Amniotic epithelial cell (primary cell): ENCODE data around the gene POM121L2.
"Not testable (repeated sequence)": the region's sequence is repeated elsewhere in the genome, so short reads cannot be mapped to it uniquely, and the experiment has no call there.

Source experiments
- DNase-seq: peaks from one replicate; pipeline ENCODE4 v3.0.0-alpha.2; 2010; ENCODE audit warnings: low read depth

Gene POM121L2

DNA sequence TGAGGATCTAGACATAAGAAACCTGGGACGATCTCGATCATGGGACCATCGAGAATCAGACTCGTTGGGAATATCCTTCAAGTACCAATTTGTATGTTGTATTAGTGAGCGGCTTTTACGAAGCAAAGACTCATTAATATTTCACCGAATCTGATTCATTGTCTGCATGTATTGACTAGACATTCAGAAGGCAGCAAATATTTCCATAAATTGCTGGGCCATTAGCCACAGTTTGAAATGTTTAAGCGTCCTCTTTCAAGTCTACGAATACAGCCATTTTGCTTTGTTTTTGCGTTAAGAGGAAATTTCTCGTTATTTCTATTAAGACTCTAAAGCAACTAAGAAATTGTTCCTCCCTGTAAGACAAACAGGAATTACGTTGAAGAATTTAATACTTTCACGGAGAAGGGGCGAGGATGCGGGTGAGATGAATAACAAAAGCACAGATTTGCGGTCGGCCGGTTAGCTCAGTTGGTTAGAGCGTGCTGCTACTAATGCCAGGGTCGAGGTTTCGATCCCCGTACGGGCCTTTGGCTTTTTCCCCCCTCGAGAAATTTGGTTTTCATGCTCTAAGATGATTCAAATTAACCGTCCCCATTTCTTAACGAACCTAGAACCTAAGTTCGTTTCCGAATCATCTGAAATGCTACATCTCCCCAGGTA, 18.5 kb downstream of the POM121L2 start:
- peak; percentile 44 for DNase-seq

DNA sequence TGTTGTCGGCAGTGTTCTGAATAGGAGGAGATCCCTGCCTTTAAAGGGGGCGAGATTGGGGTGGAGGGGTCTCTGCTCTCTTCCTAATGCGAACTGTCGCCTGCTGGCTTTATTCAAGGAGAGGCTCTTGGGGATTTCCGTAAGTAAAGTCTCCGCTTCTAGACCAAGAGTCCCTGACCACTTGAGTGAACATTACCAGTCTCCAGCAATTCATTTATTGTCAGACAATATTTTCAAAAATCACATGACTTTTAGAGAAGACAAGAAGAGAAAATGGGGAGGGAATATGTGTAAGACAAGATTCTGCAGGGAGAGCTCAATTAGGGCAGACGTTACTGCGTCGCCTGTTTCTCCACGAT, 21.2 kb downstream of the POM121L2 start:
- no peak for DNase-seq

DNA sequence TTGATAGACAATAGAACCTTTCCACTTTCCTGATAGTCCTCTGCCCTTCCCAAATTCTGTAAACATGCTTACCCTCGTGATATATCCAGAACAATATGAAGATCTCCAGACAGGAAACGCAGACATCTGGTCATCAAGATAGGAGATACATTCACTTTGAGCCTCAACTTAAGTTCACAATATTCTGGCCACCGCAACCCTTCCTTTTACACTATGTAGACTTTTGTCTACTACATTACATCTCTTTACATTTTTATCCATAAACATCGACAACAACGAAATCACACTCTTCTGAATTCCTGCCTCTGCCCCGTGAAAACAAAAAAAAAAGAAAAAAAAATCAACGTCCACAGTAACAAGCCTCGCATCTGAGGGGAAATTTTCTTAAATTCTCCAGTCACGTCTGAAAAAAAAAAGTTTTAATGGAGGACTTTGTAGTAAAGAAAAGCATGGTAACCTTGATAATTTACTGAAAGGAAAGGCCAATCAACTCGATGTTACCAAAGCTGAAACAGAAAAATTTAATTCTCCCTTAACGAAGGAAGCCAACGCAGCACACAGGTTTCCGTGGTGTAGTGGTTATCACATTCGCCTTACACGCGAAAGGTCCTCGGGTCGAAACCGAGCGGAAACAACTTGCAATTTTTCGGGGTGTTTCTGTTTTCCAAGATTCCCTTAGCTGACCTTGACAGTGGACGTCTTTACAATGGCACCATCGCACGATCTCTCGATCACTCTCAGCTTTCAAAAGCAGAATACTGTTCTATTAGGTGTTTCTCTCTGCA, 21.8 kb downstream of the POM121L2 start:
- peak; percentile 45 for DNase-seq

DNA sequence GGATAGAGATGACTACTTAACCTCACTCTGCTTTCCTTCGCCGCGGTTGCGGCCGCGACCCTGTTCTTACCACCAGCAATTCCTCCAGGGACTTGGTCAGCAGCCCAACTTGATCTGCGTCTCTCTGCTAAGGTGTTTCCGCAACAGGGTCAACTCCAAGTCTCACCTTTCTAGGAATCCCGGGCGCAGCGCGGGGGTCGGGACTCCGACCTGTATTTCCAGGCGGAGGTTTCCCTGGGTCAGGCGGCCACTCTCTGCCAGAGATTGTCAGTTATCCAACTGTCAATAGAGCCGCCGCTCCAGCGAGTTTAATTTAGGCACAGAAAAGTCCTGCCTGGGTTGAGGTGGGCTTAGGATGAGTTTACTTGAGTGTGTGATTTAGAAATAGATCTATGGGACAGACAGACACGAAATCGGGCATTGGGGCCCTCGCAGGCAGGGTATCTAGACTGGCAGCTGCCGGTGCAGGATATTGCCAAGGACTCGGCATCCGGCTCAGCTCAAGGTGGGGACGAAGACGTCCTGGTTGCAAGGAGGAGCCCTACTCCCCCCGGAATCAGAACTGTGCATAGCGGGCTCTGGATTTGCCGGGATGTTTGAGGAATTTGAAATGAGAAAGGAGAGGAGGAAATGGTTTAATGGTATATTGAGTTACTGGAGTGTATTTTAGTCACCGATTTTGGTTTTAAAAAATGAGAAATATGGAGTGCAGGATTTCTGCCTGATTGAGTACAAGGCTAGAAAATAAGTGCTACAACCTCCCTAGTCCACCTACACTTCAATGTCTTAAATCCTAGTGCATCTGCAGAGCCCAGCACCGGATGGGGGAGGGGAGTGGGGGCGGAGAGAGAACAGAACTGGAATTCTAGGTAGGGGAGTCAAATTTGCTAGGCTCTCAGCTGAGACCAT, 23.7 kb downstream of the POM121L2 start:
- no peak for DNase-seq

DNA sequence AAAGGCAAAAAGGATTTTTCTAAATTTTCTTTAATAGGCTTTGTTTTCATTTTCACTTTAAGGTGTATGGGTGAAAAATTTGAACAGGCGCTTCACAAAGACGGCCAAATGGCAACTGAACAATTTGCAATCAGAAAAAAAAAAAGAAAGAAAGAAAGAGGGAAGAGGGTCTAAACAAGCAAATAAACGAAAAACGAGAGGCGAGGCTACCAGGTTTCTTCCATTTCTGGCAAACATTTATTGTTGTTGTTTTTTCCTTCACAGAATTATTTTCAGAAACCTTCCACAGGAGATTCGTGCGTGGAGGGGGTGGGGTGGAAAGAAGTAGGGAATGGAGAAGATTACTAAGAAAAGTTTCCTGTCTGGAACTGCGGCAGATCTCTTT, 24.3 kb downstream of the POM121L2 start:
- DNase-seq, result no peak

DNA sequence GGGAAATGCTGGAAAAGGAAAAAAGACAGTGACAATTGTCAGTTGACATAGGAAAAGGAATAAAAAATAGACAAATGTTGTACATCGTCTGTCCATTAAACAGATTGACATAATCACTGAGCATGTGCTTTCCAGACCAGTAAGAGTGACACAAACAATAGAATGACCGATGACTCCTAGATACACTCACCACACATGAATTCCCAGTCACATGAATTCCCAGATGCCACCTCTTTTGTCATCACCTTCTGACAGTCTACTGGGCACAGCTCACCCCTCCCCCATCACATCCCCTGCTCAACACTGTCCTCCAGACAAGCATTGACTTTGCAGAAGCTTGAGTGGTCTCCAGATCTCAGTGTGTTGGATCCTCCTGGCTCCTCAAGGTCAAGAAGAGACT, 25.9 kb downstream of the POM121L2 start:
- DNase-seq, result no peak

DNA sequence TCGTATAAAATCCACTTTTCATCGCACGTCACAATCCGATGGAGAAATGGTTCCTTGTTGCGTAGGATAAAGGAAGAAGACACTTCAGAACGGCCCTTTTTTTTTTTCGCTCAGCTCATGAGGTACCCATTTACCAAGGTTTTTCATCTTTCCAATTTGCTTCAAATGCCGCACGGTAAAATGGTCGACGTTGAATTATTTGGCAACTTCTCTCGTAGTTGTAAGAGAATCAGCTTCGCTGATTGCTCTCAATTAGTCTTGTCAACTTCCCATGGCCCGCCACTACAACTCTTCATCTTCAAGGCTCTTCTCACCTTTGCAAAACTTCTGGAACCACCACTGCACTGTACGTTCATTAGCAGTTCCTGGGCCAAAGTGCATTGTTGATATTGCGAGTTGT, 28.8 kb downstream of the POM121L2 start:
- no peak for DNase-seq

DNA sequence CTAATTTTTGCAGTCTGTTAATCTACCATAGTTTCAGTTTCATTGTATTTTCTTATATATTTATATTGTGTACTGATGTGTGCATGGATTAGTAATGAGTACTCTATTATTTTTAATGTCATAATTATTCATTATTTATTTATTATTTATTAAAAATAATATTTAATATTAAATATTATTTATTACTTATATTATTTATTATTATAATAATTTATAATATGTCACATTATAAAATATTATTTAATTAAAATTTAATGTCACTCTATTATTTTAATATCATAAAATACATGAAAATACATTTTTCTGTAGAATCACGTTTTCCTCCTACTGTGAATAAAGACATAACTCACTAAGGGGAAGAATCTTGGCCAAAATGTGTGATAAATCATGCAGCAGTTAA, 30.5 kb downstream of the POM121L2 start:
- DNase-seq, result no peak

DNA sequence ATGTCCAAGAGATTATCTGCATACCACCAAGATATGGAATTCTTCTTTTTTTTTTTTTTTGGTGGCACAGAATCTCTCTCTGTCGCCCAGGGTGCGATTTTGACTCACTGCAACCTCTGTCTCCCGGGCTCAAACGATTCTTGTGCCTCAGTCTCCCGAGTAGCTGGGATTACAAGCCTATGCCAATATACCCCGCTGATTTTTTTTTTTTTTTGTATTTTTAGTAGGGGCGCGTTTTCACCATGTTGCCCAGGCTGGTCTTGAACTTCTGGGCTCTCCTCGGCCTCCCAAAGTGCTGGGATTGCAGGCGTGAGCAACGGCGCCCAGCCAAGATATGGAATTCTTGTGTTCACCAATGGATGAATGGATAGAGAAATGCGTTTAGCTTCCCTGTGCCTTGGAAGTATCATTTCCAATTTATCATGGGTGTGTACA, 31.0 kb downstream of the POM121L2 start:
- no peak for DNase-seq

DNA sequence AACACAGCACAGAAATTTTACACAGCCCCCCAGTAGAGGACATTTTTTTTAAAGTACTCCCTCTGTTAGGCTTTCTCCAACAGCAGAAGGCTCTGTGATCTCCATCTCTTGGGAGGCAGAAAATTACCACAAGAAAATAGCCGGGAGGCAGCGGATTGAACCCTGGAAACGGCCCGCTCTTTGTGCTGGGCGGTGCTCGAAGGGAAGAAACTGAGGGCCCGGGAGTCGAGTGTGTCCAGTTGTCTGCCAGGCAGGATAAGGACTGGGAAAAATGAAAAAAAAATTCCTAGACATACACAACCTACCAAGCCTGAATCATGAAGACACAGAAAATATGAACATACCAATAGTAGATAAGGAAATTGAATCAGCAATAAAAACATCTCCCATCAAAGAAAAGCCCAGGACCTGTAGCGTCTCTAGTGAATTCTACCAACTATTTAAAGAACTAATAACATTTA, 31.5 kb downstream of the POM121L2 start:
- DNase-seq, result no peak

DNA sequence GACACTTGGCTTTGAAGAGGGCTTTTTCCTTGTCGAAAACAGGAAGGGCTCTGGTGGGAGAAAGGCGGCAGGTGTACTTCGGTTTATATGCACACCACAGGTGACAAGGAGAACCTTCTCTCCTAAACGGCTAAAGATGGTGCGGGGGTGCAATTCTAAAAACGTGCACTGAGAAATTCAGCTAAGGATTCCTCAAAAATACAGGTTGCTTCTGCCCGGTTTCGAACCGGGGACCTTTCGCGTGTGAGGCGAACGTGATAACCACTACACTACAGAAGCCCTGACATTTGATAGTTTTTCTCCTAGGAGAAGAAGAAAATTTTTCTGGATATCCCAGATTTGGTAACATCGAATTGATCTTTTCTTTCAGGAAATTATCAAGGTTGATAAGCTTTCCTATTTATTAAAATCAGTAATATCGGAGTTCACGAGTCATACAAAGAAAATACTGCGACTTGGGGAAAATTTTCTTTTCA, 32.0 kb downstream of the POM121L2 start:
- peak; percentile 35 for DNase-seq

DNA sequence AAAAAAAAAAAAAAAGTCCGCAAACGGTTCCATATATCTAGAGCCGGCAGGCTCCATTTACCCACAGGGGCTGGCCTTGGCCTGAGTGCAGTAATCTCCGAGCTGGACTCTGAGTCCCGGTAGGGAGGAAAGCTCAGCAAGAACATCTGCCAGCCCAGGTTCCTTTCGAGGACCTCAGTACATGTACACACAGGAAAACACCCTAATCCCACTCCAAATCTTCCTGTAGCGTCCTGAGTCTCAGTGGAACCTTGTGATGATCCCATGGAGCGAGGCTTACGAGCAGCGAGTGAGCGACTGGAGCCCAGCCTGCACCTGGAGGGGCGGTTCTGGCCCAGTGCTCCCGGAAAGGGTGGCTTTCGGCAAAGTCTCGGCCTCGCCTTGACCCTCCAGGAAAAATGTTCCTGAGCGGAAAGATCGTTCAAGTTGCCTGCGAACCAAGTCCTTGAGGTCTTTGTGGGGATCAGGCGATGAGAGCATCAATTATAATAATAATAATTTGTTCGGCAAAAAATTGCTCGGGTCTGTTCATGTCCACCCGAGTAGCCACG, 32.5 kb downstream of the POM121L2 start:
- no peak for DNase-seq

DNA sequence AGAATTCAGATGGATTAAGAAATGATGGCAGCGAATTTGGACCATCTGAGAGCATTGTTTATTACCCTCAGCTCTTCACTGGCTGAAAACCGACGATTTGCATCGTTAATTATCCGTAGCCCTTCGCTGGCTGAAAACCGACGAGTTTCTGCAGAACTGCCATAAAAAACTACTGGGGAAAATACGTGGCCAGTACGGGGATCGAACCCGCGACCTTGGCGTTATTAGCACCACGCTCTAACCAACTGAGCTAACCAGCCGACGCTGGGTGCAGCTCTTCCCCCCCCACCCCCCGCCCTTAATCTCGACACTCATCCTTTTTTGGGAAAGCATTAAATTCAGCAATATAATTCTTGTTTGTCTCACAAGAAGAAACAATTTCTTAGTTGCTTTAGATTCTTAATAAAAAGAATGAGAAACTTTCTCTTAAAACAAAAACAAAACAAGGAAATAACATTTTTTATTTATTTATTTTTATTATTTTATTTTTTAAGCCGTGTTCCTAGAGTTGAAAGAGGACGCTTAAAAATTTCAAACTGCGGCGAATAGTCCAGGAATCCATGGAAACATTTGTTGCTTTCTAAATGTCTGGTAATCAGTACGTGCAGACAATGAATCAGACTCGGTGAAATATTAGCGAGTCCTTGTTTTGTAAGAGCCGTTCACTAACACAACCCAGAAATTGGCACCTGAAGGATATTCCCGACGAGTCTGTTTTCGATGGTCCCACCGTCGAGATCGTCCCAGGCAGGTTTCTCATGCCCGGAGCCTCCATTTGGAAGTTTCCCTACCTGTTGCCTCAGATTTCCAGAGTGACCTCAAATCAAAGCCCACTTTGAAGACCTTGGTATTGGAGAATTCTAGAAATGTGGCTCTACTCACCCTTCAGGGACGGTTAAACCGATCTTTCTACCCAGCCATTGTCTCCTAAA, 36.8 kb downstream of the POM121L2 start:
- no peak for DNase-seq

DNA sequence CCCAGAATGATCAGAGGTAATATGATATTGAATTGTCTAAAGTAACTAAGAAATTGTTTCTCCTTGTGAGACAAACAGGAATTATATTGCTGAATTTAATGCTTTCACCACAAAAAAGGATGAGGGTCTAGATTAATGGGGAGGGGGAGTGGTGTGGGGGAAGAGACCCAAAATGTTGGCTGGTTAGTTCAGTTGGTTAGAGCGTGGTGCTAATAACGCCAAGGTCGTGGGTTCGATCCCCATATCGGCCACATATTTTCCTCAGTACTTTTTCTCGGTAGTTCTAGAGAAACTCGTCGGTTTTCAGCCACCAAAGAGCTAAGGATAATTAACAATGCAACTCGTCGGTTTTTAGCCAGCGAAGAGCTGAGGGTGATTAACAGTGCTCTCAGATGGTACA, 38.3 kb downstream of the POM121L2 start:
- DNase-seq, result no peak

DNA sequence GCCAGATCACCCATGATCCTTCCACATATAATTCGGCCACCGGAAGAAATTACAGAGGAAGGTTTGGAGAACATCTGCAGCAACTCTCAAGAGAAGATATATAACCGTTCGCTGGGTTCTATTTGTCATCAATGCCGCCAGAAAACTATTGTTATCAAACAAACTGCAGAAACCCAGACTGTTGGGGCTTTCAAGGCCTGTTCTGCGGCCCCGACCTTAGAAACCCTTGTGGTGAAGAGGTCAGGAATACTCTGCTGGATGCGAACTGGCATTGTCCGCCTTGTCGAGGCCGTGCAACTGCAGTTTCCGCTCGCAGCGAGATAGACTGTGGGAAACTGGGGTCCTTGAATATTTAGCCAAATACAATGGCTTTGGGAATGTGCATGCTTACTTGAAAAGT, 43.3 kb downstream of the POM121L2 start:
- no peak for DNase-seq

DNA sequence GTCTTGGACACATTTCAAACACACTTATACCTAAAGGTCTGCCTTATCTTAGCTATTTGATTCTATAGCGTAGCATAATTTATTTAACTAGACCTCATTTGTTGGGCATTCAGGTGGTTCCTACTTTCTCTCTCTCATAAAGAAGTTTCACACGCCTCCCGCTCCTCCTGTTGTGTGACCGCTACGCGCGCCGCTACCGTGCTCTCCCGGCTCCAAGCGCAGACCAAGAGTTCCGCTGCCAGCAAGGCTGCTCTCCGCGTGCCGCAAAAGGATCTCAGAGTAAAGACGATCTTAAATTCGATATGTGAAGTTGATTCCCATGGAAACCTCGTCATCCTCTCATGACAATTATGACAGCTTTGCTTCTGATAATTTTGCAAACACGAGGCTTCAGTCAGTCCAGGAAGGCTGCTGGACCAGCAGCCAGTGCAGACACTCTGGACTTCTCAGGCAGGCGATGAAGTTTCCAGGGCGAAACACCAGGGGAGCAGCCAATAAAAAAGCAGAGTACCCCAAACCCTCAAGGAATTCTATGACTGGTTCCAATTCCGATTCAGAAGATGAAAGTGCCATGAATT, 44.1 kb downstream of the POM121L2 start:
- no peak for DNase-seq

DNA sequence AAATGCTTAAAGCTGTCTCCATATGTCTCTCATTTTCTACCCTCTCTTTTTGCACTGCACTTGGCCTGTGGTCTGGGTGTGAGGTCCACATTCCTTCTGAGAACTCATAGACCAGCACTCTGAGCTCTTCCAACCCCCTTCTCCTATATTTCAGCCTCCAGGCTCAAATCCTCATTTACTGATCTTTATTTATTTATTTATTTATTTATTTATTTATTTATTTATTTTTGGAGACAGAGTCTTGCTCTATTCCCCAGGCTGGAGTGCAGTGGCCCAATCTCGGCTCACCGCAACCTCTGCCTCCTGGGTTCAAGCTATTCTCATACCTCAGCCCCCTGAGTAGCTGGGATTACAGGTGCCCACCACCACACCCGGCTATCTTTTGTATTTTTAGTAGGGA, 45.1 kb downstream of the POM121L2 start:
- not testable (repeated sequence) for DNase-seq

DNA sequence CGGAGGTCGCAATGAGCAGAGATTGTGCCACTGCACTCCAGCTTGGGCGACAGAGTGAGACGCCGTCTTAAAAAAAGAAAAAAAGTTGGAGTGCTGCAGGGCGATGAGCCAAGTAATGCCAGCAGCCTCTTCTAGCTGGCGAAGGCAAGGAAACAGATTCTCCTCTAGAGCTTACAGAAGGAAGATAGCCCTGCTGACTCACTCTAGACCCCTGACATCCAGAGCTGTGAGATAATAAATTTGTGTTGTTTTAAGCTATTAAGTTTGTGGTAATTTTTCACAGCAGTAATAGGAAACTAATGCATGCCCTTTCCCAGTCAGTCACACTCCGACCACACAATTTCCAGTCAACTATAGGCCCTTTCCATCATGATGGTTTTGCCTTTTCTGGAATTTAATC, 48.2 kb downstream of the POM121L2 start:
- DNase-seq, result no peak

DNA sequence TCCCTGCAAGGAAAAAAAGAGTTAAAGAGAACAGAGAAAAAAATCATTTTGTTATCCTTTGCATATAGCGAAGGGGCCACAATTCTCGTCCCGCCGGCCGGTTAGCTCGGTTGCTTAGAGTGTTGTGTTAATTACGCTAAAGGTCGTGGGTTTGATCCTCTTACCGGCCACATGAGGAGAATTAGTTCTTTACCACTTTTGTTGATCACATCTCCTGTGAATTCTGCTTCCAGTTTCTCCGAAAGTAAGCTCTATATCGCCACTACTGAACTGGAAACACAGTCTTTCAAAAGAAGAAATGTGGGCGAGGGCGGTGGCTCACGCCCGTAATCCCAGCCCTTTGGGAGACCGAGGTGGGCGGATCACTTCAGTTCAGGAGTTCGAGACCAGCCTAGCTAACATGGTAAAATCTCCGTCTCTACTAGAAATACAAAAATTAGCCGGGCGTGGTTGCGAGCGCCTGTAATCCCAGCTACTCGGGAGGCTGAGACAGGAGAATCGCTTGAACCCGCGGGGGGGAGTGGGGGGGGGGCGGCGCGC, 51.2 kb downstream of the POM121L2 start:
- DNase-seq, result no peak

DNA sequence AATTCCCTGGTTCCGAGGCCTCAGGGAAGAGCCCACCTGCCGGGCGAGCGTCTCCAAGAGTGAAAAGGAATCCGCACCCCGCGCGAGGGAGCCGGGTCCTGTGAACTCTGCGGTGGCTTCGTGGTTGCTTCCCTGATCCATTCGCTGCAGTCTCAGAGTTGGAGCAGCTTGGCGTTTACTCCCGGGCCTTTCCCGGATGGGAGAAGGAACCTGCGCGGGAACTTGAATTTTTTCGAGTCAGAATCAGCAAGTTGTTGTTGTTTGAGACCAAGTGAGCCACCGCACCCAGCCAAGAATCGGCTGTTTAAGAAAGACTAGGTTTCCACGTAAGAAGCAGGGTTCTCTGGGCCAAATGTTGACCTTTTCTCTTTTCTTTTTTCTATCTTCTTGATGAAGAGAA, 51.7 kb downstream of the POM121L2 start:
- DNase-seq, result no peak
